Upper lobe of left lung (tissue), 4 donors: ENCODE results near the gene SULT2B1.

Experiments
- CTCF ChIP-seq, 6 experiments: fragments of 450-650 bp in 4 of 6; fragments of 200-600 bp in 2 of 6; sonication (generic) in 2 of 6; IDR thresholded peaks; one replicate each; pipeline ENCODE4 v1.5.1; 2016 to 2019; ENCODE audit warnings: antibody characterized with exemption in 6 of 6
- POLR2A ChIP-seq, 4 donors: fragments of 450-650 bp; IDR thresholded peaks; one replicate each; pipeline ENCODE4 v1.5.1; 2016 to 2017; ENCODE audit warnings: antibody characterized with exemption in 4 of 4, mild to moderate bottlenecking in 2 of 4
- POLR2AphosphoS5 ChIP-seq, 2 donors: sonication (generic); formaldehyde crosslinking; IDR thresholded peaks; one replicate each; pipeline ENCODE4 v1.5.1; 2017; ENCODE audit warnings: antibody characterized with exemption in 2 of 2

DNA sequence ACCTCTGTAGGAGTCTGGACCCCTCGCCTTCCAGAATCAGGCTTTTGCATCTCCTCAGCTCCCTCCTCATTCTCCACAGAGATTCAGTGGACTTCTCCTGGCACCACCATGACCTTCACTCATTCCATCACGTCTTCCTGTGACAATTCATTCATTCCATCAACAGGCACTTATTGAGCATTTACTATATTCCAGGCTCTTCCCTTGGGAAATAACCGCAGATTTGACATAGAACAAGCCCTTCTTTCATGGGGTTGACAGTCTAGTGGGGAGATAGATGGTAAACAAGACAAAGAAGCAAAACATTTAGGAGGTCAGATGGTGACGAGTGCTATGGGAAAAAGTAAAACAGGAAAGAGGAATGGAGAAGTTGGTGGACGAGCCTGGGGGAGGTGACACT, 2.6 kb upstream of the SULT2B1 start:
- TF ChIP-seq CTCF (IDR thresholded peaks at IDR 0.05) (no peak), POLR2A (IDR thresholded peaks at IDR 0.05) (no peak), POLR2AphosphoS5 (IDR thresholded peaks at IDR 0.05) (no peak)
